Endometrial microvascular endothelial cells (primary cell): ENCODE results near the gene ZNF646. TPM values are rescaled to one million over a fixed set of nuclear protein-coding genes. Genes with fewer than 3 reads are reported as not detected.

Experiments used
- in situ Hi-C: cut with HindIII; loops from 2 replicates; pipeline ENCODE4 v1.10.0; 2017; ENCODE audit warnings: low sequenced_read_pairs, low pct_unique_long_range_greater_than_20kb; ENCODE audit errors: inconsistent ontology term
- total RNA-seq: library from RNA; depleted of rRNA; stranded (reverse); fragments of >200 nt; gene quantifications from one replicate; pipeline ENCODE4 v1.2.3, GENCODE V29; 2015; ENCODE audit errors: inconsistent ontology term

Gene ZNF646
- total RNA-seq, 1 donor from 2014 or later, result 7.2 TPM

DNA sequence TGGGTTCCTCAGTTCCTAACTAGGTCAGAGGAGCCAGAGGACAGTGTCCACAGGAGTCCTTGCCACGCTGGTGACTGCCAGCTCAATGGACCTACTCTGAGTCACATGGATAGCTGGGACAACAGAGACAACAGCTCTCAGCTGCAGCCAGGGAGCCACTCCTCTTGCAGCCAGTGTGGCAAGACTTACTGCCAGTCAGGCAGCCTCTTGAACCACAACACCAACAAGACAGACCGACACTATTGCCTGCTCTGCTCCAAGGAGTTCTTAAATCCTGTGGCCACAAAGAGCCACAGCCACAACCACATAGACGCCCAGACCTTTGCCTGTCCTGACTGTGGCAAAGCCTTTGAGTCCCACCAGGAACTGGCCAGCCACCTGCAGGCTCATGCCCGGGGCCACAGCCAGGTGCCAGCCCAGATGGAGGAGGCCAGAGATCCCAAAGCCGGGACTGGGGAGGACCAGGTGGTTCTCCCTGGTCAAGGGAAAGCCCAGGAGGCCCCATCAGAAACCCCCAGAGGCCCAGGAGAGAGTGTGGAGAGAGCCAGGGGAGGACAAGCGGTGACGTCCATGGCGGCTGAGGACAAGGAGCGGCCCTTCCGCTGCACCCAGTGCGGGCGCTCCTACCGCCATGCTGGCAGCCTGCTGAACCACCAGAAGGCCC lies 6.7 kb downstream of the ZNF646 start:
- in situ Hi-C loops, result no loop called here

DNA sequence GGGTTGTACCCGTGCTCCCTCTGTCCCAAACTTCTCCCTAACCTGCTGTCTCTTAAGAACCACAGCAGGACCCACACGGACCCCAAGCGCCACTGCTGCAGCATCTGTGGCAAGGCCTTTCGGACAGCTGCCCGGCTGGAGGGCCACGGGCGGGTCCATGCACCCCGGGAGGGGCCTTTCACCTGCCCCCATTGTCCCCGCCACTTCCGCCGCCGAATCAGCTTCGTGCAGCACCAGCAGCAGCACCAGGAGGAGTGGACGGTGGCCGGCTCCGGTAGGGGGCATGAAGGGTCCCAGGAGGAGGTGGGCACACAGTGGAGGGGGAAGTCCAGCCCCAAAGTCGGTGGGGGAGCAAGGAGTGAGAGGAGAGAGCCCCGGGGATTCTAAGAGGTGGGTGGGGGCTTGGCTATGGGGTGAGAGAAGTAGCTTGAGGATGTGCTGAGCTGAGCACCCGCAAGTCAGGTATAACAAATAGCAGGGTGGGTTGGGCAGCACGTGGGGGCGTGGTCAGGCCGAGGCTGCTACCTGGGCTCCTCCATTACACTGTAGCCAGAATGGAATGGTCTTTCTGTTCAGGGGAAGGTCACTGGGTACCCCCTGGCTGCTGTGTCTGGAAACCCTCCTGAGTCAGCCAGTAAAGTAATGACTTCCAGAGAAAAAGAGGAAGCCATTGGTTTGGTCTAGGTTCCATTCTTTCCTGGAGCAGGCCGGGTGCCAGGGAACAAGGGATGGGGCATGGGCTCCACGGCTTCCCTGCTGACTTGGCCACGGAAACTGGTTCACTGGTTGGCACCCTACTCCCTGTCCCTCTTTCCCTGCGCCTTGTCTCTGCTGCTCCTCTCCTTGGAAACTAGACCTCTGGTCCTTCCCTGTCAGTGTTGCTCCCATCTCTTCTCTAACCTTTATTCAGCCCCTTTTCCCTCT lies 7.5 kb downstream of the ZNF646 start:
- in situ Hi-C loops, result no loop called here

DNA sequence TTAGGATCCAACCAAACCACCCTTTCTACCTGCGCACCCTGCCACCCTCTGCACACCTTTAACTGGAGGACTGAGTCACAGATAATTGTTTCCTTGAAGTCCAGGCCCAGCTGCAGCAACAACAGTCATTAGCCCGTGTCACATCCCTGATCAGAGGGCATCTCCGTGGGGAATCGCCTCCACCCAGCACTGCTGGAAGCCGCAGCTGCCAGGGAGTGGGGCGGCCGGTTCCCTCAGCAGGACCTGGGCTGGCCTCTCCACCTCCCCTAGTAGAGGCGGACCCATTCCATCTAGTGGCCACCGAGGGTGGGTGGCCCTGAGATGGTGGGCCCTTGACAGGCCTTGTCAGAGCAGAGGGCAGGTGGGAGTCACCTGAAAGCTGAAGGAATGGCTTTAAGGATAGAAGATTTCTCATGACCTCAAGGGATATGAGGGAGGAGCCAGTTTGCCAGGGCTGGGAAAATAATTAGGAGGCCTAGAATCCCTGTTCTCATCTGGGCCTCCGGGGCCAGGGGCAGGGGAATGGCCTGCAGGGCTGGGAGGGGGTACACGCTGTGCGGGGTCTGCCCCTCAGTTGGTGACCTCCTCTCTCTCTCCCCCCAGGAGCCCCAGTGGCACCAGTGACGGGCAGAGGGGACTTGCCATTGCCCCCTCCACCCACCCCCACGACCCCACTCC lies 8.3 kb downstream of the ZNF646 start:
- in situ Hi-C loops, result no loop called here

DNA sequence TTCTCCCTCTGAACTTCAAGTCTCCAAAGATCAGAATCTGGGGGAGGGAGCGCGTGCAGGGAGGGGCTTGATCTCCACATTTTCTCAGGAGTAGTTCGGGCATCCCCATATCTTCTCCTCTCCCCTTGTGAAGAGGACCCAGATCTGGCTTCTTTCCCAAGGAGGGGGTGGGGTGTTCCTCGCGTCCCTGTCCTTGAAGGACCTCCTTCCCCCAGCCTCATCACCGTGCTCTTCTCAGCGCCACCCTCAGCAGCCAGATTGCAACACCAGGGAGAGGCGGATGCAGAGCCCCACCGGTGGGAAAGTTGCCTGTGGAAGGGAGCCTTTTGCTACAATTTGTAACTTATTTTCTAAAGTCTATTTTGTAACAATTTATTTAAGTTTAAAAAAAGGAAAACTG lies 8.9 kb downstream of the ZNF646 start:
- in situ Hi-C loops, result no loop called here

DNA sequence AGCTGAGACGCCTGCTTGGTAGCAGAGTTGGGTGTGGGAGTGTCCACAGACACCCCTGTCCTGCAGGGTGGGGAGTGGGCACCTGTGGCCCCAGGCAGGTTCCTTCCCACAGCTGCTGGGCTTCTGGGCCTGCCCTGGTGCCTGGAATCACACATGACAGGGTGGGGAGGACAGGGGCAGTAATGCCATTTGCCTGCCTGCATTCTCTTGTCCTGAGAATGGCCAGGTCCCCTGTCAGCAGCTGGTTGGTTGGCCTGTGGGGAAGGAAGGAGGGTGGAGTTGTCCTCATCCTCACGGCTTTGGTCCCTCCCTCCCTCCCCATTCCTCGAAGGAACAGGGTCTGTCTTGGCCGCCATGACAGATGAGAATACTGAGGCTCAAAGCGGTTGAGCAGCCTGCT lies 9.3 kb downstream of the ZNF646 start:
- in situ Hi-C loops, result no loop called here

DNA sequence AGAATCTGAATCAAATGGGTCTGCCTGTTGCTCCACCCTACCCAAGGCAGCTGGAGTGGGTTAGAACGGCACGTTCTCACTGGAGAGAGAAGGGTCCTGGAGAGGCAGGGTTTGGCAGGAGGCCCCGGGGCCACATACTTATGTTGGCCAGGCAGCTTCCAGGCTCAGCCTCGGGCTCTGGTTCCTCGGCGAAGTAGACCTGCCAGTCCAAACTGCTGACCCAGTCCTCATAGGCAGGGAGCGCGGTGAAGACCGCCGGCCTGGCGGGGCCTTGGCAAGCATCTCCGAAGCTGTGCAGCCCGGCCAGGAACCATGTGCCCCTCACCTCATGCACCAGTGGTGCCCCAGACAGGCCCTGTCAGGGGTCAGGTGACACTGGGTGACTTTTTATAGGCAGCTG lies 9.8 kb downstream of the ZNF646 start:
- in situ Hi-C loops, result no loop called here

DNA sequence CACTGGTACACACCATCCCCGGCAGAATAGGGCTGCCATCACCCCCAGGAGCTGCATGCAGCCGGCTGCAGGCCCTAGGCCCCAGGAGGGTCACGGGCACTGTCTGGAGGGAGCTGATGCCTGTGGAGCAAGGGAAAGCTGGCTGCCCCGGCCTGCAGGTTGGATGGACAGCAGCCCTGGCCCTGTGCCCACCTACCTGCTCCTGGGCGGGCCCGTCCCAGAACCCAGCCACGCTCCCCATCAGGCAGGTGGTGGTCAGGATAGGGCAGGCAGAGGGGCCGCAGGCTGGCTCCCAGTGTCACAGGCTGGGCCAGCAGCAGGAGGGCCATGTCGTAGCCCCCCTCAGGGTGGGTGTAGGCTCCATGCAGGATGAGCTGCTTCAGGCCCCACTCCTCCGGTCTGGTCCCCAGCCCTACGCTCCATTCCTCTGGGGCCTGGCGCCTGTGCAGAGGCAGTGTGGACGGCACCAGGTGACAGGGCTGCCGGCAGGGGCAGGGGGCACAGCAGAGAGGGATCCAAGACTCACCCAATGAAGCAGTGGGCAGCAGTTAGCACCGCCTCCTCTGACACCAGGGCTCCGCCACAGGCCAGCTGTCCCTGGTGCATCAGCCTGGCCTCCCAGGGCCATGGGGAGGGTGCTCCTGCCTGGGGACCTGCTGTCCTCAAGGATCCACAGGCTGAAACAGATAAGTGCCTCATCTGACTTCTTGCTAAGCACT lies 10.5 kb downstream of the ZNF646 start:
- in situ Hi-C loops, result no loop called here

DNA sequence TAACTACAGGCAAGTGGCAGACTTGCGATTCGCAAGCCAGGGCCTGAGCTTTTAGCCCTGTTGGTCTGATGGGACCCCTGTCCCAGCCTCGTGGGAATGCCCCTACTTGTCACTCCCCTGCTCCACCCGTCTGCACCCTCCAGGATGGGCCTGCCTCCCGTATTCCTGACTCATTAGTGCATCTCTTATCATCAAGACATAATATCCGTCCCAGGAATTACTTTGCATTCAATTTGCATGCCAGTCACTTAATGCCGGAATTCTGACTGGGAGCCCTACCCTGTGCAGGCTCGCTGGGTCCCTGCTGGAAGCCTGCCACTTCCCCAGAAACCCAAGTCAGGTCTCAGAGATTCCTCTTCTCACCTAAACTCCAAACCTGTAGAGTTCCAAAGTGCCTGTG lies 11.2 kb downstream of the ZNF646 start:
- in situ Hi-C loops, result no loop called here

DNA sequence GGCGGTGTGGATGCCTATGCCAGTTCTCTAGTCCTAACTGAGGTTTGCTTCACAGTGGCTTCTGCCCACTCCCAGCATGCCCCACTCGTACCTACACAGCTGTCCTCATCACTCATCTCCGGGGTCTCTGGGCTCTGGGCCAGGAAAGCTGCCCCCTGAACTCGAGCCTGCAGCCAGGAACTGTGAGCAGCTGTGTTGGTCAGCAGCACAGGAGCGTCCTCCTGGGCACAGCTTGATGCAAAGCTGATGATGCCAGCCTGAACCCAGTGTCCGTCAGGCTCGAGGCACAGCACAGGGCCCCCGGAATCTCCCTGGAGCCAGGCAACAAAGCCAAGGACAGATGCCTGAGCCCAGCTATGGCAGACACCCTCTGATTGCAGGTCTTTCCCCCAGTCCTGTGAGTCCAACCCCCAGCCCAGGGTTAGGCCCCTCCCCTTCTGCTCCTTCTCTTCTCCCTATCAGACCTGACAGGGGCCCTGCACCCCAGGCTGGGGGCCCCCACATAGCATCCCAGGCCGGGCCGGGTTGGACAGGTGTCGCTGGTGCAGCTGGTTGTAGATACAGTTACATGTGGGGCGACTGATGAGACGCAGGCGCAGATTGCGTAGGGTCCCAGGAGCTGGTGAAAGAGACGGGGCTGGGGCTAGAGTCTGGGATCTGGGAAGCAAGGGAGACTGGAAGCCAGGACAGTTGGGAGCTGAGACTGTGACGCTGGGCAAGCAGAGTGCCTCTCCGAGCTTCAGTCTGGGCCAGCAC lies 11.8 kb downstream of the ZNF646 start:
- in situ Hi-C loops, result no loop called here

DNA sequence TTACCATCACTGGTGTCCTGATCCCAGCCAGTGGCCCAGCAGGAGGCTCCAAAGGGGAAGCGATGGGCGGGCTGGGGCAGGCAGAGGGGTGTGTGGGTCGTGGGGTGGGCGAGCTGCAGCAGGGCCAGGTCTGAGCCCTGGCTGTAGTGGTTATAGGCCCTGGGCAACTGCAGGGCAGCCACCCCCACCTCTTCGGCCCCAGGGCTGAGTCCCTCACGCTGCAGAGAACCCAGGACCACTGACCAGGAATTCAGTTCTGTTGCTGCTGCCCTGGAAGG lies 12.3 kb downstream of the ZNF646 start:
- in situ Hi-C loops, result no loop called here

DNA sequence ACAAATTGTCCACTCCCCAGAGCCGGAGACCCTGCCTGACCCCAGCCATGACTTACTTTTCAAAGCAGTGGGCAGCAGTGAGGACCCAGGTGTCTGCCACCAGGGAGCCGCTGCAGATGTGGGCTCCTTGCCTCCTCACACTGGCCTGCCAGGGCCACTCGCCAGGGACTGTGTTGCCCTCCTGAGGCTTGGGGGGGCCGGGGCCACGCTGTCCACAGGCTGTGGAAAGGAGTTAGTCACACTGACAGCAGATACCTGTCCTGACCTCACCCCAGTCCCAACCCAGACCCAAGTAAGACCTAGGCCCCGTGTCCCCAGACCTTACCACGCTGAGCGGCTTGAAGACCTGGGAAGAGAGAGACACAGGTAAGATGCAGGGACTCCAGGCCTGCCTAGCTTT lies 13.3 kb downstream of the ZNF646 start:
- in situ Hi-C loops, result no loop called here

DNA sequence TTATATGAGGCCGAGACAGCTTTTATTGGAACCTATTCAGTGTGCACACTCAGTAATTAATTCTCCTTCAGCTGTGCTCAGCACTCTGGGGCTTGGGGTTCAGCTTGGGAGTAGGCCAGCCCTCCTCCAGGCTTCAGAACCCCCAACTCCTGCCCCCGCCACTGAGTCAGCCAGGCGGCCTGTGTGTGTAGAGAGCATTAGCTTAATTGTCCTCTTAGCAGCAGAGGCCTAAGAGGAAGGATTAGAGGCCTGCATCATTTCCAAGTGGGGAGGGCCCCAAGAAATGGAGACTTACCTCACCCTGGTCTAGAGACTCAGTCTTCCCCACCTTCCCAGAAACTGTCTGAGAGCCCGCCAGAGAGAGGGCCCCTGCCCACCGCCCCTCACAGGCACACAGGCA lies 13.7 kb downstream of the ZNF646 start:
- in situ Hi-C loops, result no loop called here

DNA sequence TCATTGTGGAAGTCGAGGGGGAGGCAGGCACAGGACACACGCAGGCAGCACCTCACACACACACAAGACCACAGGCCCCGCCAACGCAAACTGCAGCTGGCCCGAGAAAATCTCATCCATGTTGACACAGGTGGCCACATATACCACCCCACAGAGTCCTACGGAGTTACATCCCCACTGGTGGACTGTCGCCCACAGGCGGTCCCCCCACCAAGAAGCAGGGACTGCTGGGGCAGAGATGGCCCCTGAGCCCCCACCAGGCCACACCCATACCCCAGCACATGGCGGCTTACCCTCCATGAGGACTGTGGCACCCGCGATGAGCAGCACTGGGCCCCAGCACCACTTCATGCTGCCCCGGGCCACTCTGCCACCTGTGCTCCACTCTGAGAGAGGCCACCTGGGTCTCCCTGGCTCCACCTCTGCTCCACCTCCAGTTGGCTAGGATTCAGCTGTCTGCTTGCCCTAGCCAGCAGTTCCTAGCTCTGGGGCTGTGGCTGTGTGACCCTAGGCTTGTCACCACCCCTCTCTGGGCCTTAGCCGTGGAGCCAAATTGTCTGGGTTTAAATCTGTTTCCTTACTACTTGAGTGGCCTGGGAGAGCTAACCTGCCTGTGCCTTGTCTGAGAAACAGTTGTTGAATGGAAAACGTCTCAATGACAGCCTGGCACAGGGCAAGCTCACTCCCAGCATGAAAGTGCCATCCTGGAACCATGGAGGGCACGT lies 14.4 kb downstream of the ZNF646 start, which contains the start of gene PRSS53:
TSS of gene PRSS53 (minus strand) at position 485 of the 725 bp plus-strand sequence. CDS start at position 351, 134 bp downstream.
- in situ Hi-C loops, result no loop called here

DNA sequence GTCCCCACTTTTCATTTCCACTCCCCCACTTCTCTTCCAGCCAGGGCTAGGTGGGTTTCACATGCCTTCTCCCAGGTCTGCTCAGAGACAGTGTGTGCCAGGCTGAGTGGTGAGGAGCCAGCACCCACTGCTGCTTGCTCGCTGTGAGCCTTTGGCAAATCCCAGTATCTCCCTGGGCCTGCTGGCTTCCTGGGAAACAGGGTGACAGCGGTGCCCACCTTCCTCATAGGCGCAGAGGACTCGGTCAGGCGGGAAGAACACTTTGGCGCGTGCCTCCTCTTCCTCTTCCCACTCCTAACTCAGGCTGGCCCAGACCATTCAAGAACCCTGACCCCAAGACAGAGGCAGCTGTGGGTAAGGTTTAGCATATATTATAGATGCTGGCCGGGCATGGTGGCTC lies 15.0 kb downstream of the ZNF646 start:
- in situ Hi-C loops, result no loop called here

DNA sequence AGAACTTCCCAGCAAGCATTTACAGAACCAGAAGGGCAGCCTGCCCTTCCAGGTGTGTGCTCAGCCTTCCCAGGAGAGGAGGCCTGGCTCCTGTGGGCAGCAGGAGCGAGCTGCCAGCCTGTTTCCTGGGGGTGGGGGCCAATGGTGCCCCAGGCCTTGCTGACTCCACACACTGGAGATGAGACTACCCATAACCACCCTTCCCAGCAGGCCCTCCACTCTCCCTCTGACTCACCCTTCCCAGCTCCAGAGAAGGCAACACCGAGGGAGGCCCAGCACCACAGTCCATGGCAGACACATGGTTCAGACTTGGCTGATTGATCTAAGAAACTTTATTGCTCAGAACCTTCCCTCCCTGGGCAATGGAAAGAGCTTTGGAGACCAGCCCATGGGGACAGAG lies 16.3 kb downstream of the ZNF646 start:
- in situ Hi-C loops, result no loop called here

DNA sequence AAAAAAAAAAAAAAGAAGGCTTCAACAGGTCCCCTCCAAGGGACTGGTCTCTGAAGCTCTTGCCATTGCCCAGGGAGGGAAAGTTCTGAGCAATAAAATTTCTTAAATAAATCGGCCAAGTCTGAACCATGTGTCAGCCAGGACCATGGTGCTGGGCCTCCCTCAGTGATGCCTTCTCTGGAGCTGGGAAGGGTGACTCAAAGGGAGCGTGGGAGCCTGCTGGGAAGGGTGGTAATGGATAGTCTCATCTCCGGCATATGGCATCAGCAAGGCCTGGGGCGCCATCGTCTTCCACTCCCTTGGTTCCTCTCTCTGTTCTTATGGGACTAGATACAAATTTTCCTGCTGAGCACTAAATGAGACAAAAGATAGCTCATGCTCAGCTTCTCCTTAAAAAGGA lies 18.1 kb downstream of the ZNF646 start:
- in situ Hi-C loops, result no loop called here

DNA sequence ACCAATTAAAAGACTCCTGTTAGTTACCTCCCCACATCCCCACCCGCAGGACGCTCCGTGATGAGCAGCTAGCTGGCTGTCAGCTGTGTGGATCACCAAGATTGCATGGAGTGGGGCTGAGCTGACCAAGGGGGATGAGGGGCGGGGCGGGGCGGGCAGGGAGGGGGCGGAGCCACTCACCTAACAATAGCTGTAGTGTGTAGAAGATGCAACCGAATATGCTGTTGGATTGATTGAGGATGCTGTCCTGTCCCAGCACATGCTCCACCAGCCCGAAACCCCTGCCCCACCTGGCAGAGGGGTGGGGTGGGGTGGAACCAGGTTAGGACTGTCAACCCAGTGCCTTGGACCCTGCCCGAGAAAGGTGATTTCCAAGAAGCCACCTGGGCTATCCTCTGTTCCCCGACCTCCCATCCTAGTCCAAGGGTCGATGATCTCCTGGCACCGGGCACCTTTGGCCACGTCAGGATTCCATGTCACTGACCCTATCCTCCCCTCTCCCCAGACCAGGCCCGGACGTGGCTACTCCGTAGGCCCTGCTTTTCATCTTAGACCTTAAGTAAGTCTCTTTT lies 19.0 kb downstream of the ZNF646 start:
- in situ Hi-C loops, result no loop called here

DNA sequence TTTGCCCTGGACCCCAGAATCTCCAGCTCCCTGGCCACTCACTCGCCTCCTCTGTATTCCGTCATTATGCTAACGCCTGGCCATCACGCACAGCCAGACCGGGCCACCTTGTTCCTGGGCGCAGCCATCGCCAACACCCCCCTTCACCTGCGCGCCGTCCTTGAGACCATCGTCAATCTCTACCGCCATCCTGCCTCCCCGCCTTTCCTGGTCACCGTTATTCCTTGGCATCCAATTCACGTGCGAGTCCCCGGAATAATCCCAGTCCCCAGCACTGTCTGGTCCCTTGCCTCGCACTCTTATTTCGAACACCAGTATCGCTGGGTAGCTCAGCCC lies 19.8 kb downstream of the ZNF646 start:
- in situ Hi-C loops, result no loop called here
